HFFc6 (cell line): ENCODE data around the gene TRMT2A. TPM values are rescaled to one million over a fixed set of nuclear protein-coding genes. Genes with fewer than 3 reads are reported as not detected.

ENCODE experiments used
- DNase-seq: peaks from one replicate; pipeline ENCODE4 v3.0.0-alpha.2; 2018
- H3K27ac Mint-ChIP-seq: 2 replicates; pipeline ENCODE4 v1.8.0; 2020; ENCODE audit warnings: mild to moderate bottlenecking, mixed read lengths
- H3K27me3 Mint-ChIP-seq: 2 replicates; pipeline ENCODE4 v1.8.0; 2021; ENCODE audit warnings: mild to moderate bottlenecking, moderate library complexity, mixed read lengths; ENCODE audit not compliant: insufficient read depth
- H3K36me3 Mint-ChIP-seq: 2 replicates; pipeline ENCODE4 v1.8.0; 2021; ENCODE audit warnings: low read depth, mixed read lengths
- H3K4me1 Mint-ChIP-seq: 2 replicates; pipeline ENCODE4 v1.8.0; 2020; ENCODE audit warnings: low read depth, mixed read lengths
- H3K4me3 Mint-ChIP-seq: 2 replicates; pipeline ENCODE4 v1.8.0; 2020; ENCODE audit warnings: mild to moderate bottlenecking, moderate library complexity, mixed read lengths
- H3K9me3 Mint-ChIP-seq: 2 replicates; pipeline ENCODE4 v1.8.0; 2020; ENCODE audit warnings: mild to moderate bottlenecking, mixed read lengths
- CTCF ChIP-seq: fragments of 200-600 bp; sonication (generic); IDR thresholded peaks from 2 replicates; pipeline ENCODE4 v1.5.0; 2021; ENCODE audit warnings: antibody characterized with exemption, mild to moderate bottlenecking
- total RNA-seq, 6 experiments: library from RNA; stranded (reverse); fragmentation: NEBNext Ultra II Directional; extraction: Animal tissue kit (Norgen Biotek cat#: 25700); gene quantifications; 2 replicates in 1 of 6; 3 replicates in 5 of 6; pipeline ENCODE4 v1.2.3, GENCODE V29; 2021

TRMT2A gene
- total RNA-seq, 6 experiments from 2014 or later, result 31.1 to 44.9 (median 38.5) TPM

DNA sequence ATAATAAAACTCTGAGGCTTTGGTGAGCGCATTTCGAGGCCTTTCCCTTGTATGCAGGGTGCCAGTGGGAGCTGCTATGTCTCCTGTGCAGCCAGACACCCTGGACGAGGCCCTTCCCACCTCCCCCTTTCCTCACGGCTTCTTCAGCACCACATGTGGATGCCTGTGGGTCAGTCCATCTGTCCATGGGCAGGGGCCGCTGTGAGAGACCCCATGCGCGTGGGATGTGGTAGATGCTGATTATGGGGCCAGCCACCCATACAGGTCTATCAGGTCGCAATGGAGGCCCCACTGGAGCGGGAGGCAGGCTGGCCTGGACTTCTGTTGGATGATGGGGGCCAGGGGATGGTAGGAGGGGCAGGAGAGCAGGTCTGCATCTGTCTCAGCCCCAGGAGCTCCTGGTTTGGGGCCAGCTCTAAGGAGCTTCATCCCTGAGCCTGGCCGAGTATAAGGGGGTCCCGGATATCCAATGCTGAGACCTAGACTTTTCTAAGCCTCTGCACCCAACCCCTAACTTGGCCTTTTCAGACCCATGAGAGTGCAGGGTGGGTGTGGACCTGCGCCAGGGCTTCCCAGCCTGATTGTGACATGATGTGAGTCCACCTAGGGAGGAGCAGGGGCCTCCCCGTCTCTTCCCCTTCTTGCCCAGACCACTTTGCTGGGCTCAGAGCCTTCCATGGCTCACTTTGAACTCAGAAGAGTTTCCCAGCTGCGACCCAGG, 51.0 kb downstream of the TRMT2A start:
- Mint-ChIP-seq H3K27me3 (peaks cover 9% of the 10 kb centered on the region), H3K4me1 (peaks cover 15% of the 10 kb centered on the region), H3K4me3 (no peak overlapping the region), H3K27ac (no peak overlapping the region), H3K9me3 (no peaks in the 10 kb centered on the region), H3K36me3 (peaks cover 9% of the 10 kb centered on the region)
- DNase-seq, result no peak
- no peak for TF ChIP-seq CTCF

DNA sequence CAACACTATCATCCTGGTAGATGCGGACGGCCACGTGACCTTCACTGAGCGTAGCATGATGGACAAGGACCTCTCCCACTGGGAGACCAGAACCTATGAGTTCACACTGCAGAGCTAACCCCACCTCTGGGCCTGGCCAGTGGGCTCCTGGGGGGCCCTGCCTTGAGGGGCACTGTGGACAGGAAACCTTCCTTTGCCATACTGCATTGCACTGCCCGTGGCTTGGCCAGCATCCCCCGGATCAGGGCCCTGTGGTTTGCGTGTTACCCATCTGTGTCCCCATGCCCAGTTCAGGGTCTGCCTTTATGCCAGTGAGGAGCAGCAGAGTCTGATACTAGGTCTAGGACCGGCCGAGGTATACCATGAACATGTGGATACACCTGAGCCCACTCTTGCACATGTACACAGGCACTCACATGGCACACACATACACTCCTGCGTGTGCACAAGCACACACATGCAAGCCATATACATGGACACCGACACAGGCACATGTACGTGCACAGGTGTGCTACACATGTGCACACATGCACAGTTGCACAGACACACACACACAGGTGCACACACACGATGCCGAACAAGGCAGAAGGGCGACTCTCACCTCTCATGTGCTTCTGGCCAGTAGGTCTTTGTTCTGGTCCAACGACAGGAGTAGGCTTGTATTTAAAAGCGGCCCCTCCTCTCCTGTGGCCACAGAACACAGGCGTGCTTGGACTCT, 52.3 kb downstream of the TRMT2A start:
- no peaks in the 10 kb centered on the region for H3K9me3 Mint-ChIP-seq
- peaks cover 7% of the 10 kb centered on the region for H3K27me3 Mint-ChIP-seq
- H3K4me1 Mint-ChIP-seq, result peaks cover 15% of the 10 kb centered on the region
- peaks cover 9% of the 10 kb centered on the region for H3K36me3 Mint-ChIP-seq
- no peak for DNase-seq
- H3K27ac Mint-ChIP-seq, result no peak overlapping the region
- no peak overlapping the region for H3K4me3 Mint-ChIP-seq
- no peak for TF ChIP-seq CTCF

DNA sequence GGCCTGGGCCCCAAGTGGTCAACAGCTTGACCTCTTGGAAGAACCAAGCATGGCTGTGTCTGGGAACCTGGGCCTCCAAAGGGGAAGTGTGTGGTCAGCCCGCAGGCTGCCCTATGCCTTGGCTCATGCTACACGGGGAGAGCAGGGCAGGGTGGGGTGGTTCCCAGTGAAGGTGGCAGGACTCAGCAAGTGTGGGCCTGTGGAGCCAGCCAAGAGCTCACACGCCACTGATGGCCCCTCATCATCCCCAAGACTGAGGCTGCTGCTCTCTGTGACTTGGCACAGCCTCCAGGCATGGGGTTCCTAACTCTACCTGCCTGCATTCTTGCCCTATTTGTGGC, 52.9 kb downstream of the TRMT2A start:
- H3K4me1 Mint-ChIP-seq, result peaks cover 15% of the 10 kb centered on the region
- H3K9me3 Mint-ChIP-seq, result no peaks in the 10 kb centered on the region
- no peak overlapping the region for H3K27ac Mint-ChIP-seq
- H3K27me3 Mint-ChIP-seq, result peaks cover 6% of the 10 kb centered on the region
- H3K4me3 Mint-ChIP-seq, result no peak overlapping the region
- DNase-seq, result no peak
- peaks cover 9% of the 10 kb centered on the region for H3K36me3 Mint-ChIP-seq
- TF ChIP-seq CTCF, result no peak

GRCh38 chr22:20063271-20064139, 53.5 kb downstream of the TRMT2A start:
- peak; percentile 31; the same call in 1 of the 2 replicates for TF ChIP-seq CTCF
- DNase-seq, result no peak
- peak overlapping the region; percentile 81; the same call in 1 of the 2 replicates for H3K27ac Mint-ChIP-seq
- peaks cover 15% of the 10 kb centered on the region for H3K4me1 Mint-ChIP-seq
- no peak overlapping the region for H3K4me3 Mint-ChIP-seq
- H3K9me3 Mint-ChIP-seq, result no peaks in the 10 kb centered on the region
- peaks cover 6% of the 10 kb centered on the region for H3K27me3 Mint-ChIP-seq
- peaks cover 9% of the 10 kb centered on the region for H3K36me3 Mint-ChIP-seq

DNA sequence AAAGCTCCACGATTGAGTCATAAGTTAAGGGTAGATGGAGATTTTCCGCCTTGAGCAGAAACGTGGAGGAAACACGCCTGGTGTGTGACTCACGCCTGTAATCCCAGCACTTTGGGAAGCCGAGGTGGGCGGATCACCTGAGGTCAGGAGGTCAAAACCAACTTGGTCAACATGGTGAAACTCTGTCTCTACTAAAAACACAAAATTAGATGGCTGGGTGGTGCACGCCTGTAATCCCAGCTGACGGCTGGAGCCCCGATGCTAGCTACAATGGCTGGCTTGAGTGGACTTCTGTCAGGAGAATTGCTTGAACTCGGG, 54.3 kb downstream of the TRMT2A start:
- peaks cover 6% of the 10 kb centered on the region for H3K27me3 Mint-ChIP-seq
- peak; percentile 80 for DNase-seq
- H3K27ac Mint-ChIP-seq, result peak overlapping the region; percentile 81
- no peaks in the 10 kb centered on the region for H3K9me3 Mint-ChIP-seq
- H3K4me1 Mint-ChIP-seq, result peaks cover 15% of the 10 kb centered on the region
- H3K36me3 Mint-ChIP-seq, result peaks cover 9% of the 10 kb centered on the region
- H3K4me3 Mint-ChIP-seq, result no peak overlapping the region
- no peak for TF ChIP-seq CTCF
